Right cardiac atrium (tissue), 5 donors: ENCODE measurements around the gene LCA5L. TPM values are rescaled to one million over a fixed set of nuclear protein-coding genes. Genes with fewer than 3 reads are reported as not detected.

Source experiments
- ATAC-seq, 2 donors: fragments of 200-7000 bp; cut with Tn5 transposase; one replicate each; pipeline versions ENCODE4 v1.8.0 to v1.9.1; 2020; ENCODE audit warnings: moderate library complexity in 2 of 2, mild to moderate bottlenecking in 1 of 2
- DNase-seq, 3 donors: peaks; one replicate each; pipeline ENCODE4 v3.0.0-alpha.2; 2020
- H3K27ac ChIP-seq: one replicate; pipeline ENCODE4 v1.5.1; 2013; ENCODE audit warnings: mild to moderate bottlenecking, low read length, control low read depth, moderate library complexity
- H3K27me3 ChIP-seq: one replicate; pipeline ENCODE4 v1.6.1; 2013; ENCODE audit not compliant: control insufficient read depth, insufficient read depth
- H3K4me1 ChIP-seq: one replicate; pipeline ENCODE4 v1.6.1; 2013; ENCODE audit warnings: low read length; ENCODE audit not compliant: control insufficient read depth, insufficient read depth
- H3K4me3 ChIP-seq: one replicate; pipeline ENCODE4 v1.5.1; 2013; ENCODE audit warnings: low read length, control low read depth
- H3K9me3 ChIP-seq: one replicate; pipeline ENCODE4 v1.6.1; 2013; ENCODE audit warnings: low read length; ENCODE audit not compliant: control insufficient read depth
- WGBS: extraction: QIAGEN DNeasy Blood & Tissue Kit; methylation state at CpG from one replicate; pipeline ENCODE4 v1.1.7; 2013; 5-methylcytosine and 5-hydroxymethylcytosine counted together
- intact Hi-C, 4 donors: fragments of 100-400 bp; cut with DNase I; formaldehyde crosslinking; loops; one replicate each; pipeline versions ENCODE4 v1.11.0 to v1.14.0; 2022 to 2023
- polyA plus RNA-seq: library from polyadenylated mRNA; stranded (reverse); fragments of 200-250 nt; gene quantifications from one replicate; pipeline ENCODE4 v1.2.3, GENCODE V29; 2013
- total RNA-seq, 4 donors: library from RNA; stranded (reverse); fragmentation: NEBNext Ultra II Directional; extraction: Animal tissue kit (Norgen Biotek cat#: 25700); gene quantifications; one replicate each; pipeline ENCODE4 v1.2.1, GENCODE V29; 2021
- donor health status: healthy with polysubstance abuse.
- donor health status: DM: no; HTN: yes; CAD: no.
- donor health status: DM: no; HTN: no; CAD: no.
- donor health status: DM: no; HTN: yes; CAD: no; lungs with severe emphysema.
- donor health status: DM: yes; HTN: yes; CAD: no.

The LCA5L gene
- total and polyA plus RNA-seq, 5 donors: 0.50 to 1.3 (median 1.1) TPM

- Histone ChIP-seq H3K27ac (no peak overlapping the region), H3K4me3 (no peak overlapping the region), H3K9me3 (no peaks in the 10 kb centered on the region), H3K4me1 (no peaks in the 10 kb centered on the region), H3K27me3 (no peaks in the 10 kb centered on the region)
- 97% methylated on average over 3 of the region's 3 CpGs for WGBS
- no peak for ATAC-seq
- no peak for DNase-seq
- intact Hi-C loops: no loop called here
Measured at GRCh38 chr21:39471598-39471997, 26.0 kb upstream of the LCA5L start.

GRCh38 chr21:39468559-39468958 is 23.0 kb upstream of the LCA5L start:
- Histone ChIP-seq H3K27me3 (no peaks in the 10 kb centered on the region), H3K27ac (no peak overlapping the region), H3K4me1 (no peaks in the 10 kb centered on the region), H3K9me3 (no peaks in the 10 kb centered on the region), H3K4me3 (no peak overlapping the region)
- ATAC-seq (no peak), DNase-seq (no peak)
- 86% methylated on average over 1 of the region's 1 CpG for WGBS
- intact Hi-C loops: no loop called here

GRCh38 chr21:39467746-39468145 is 22.2 kb upstream of the LCA5L start:
- H3K27ac ChIP-seq: no peak overlapping the region
- WGBS: 72% methylated on average over 3 of the region's 3 CpGs
- no peak for ATAC-seq
- no peaks in the 10 kb centered on the region for H3K27me3 ChIP-seq
- intact Hi-C loops: no loop called here
- no peaks in the 10 kb centered on the region for H3K9me3 ChIP-seq
- no peaks in the 10 kb centered on the region for H3K4me1 ChIP-seq
- H3K4me3 ChIP-seq: no peak overlapping the region
- DNase-seq: no peak

- H3K4me1 ChIP-seq: no peaks in the 10 kb centered on the region
- no peak overlapping the region for H3K4me3 ChIP-seq
- H3K9me3 ChIP-seq: no peaks in the 10 kb centered on the region
- H3K27me3 ChIP-seq: no peaks in the 10 kb centered on the region
- intact Hi-C loops: no loop called here
- no peak overlapping the region for H3K27ac ChIP-seq
- ATAC-seq: no peak
- DNase-seq: no peak
Measured at GRCh38 chr21:39466584-39466983, 21.0 kb upstream of the LCA5L start.

GRCh38 chr21:39463308-39463707 is 17.7 kb upstream of the LCA5L start:
- H3K27ac ChIP-seq: no peak overlapping the region
- ATAC-seq (no peak), DNase-seq (no peak)
- H3K4me1 ChIP-seq: no peaks in the 10 kb centered on the region
- WGBS: 81% methylated on average over 3 of the region's 3 CpGs
- no peaks in the 10 kb centered on the region for H3K9me3 ChIP-seq
- intact Hi-C loops: no loop called here
- no peaks in the 10 kb centered on the region for H3K27me3 ChIP-seq
- H3K4me3 ChIP-seq: no peak overlapping the region

GRCh38 chr21:39461419-39461818 is 15.8 kb upstream of the LCA5L start:
- intact Hi-C loops: no loop called here
- H3K27ac ChIP-seq: no peak overlapping the region
- H3K9me3 ChIP-seq: no peaks in the 10 kb centered on the region
- DNase-seq: no peak
- H3K4me3 ChIP-seq: no peak overlapping the region
- no peak for ATAC-seq
- no peaks in the 10 kb centered on the region for H3K27me3 ChIP-seq
- WGBS: 71% methylated on average over 3 of the region's 3 CpGs
- H3K4me1 ChIP-seq: no peaks in the 10 kb centered on the region

GRCh38 chr21:39456665-39457064 is 11.1 kb upstream of the LCA5L start:
- 76% methylated on average over 3 of the region's 3 CpGs for WGBS
- Histone ChIP-seq H3K9me3 (no peaks in the 10 kb centered on the region), H3K27me3 (no peaks in the 10 kb centered on the region), H3K27ac (no peak overlapping the region), H3K4me1 (no peaks in the 10 kb centered on the region), H3K4me3 (no peak overlapping the region)
- DNase-seq (no peak), ATAC-seq (no peak)
- intact Hi-C loops: no loop called here

GRCh38 chr21:39454949-39455668 is 9.5 kb upstream of the LCA5L start:
- Histone ChIP-seq H3K9me3 (no peaks in the 10 kb centered on the region), H3K27me3 (no peaks in the 10 kb centered on the region), H3K27ac (no peak overlapping the region), H3K4me3 (no peak overlapping the region), H3K4me1 (no peaks in the 10 kb centered on the region)
- 51% methylated on average over 6 of the region's 6 CpGs for WGBS
- DNase-seq (peak in 1 of 3 donors; percentile 47), ATAC-seq (peak; percentile 36 to 41)
- intact Hi-C loops: no loop called here

- Histone ChIP-seq H3K27me3 (no peaks in the 10 kb centered on the region), H3K4me1 (no peaks in the 10 kb centered on the region), H3K4me3 (peak overlapping the region; percentile 44), H3K9me3 (no peaks in the 10 kb centered on the region), H3K27ac (no peak overlapping the region)
- DNase-seq (no peak), ATAC-seq (no peak)
- intact Hi-C loops: no loop called here
- whole genome bisulfite sequencing: 80% methylated on average over 4 of the region's 4 CpGs
Measured at GRCh38 chr21:39453571-39454179, 8.1 kb upstream of the LCA5L start.

- intact Hi-C loops: no loop called here
- DNase-seq: no peak
- Histone ChIP-seq H3K9me3 (no peaks in the 10 kb centered on the region), H3K4me3 (peak overlapping the region; percentile 44), H3K27me3 (no peaks in the 10 kb centered on the region), H3K4me1 (no peaks in the 10 kb centered on the region), H3K27ac (peak overlapping the region; percentile 65)
- 47% methylated on average over 6 of the region's 6 CpGs for WGBS
- peak in 1 of 2 donors; percentile 32 for ATAC-seq
Measured at GRCh38 chr21:39452970-39453342, 7.4 kb upstream of the LCA5L start.

- Histone ChIP-seq H3K27me3 (no peaks in the 10 kb centered on the region), H3K4me1 (no peaks in the 10 kb centered on the region), H3K9me3 (no peaks in the 10 kb centered on the region), H3K27ac (peak overlapping the region; percentile 83), H3K4me3 (peak overlapping the region; percentile 44)
- intact Hi-C loops: no loop called here
- no peak for DNase-seq
- ATAC-seq: peak; percentile 49 to 50
- WGBS: 40% methylated on average over 10 of the region's 10 CpGs
Measured at GRCh38 chr21:39452207-39452969, 6.8 kb upstream of the LCA5L start.
